A549 (cell line): Measurements from ENCODE around the gene GFER. TPM values are rescaled to one million over a fixed set of nuclear protein-coding genes. Genes with fewer than 3 reads are reported as not detected.
"Not testable (repeated sequence)": the region's sequence is repeated elsewhere in the genome, so short reads cannot be mapped to it uniquely, and the experiment has no call there.

Experiments used
- ATAC-seq, 2 experiments: fragments of 200-7000 bp in 1 of 2; fragments of >200 bp in 1 of 2; cut with Nextera tagmentation in 1 of 2; cut with Tn5 transposase in 1 of 2; 3 replicates each; pipeline versions ENCODE4 v1.8.0 to v1.9.1; 2018 to 2020; ENCODE audit warnings: mild to moderate bottlenecking in 1 of 2, moderate library complexity in 1 of 2
- CTCF ChIA-PET: fragments of 300-600 bp; sonication (Branson Sonifier 250); formaldehyde crosslinking; extraction: SDS; loops from one replicate; lab custom pipeline; 2021; ENCODE audit warnings: antibody characterized with exemption, inconsistent platforms; lab: Yijun Ruan, JAX
- POLR2A ChIA-PET: fragments of 350-600 bp; formaldehyde crosslinking; extraction: SDS; loops from one replicate; lab custom pipeline; 2021; ENCODE audit warnings: antibody characterized with exemption, inconsistent platforms; lab: Yijun Ruan, JAX
- DNase-seq, 2 experiments: peaks; one replicate each; pipeline versions ENCODE4 v3.0.0 to v3.0.0-alpha.2; 2011 to 2016; ENCODE audit warnings: low read depth in 1 of 2, low spot score in 1 of 2
- FAIRE-seq: peaks from 2 replicates; lab custom pipeline; 2011; peaks lifted over from hg19 to GRCh38; lab: Jason Lieb, UNC
- H3K27ac ChIP-seq, 2 experiments: fragments of >200 bp; sonication (Bioruptor Twin); formaldehyde crosslinking; 3 replicates each; pipeline ENCODE4 v1.5.1; 2016 to 2017
- H3K4me1 ChIP-seq: fragments of >200 bp; sonication (Bioruptor Twin); formaldehyde crosslinking; 3 replicates; pipeline ENCODE4 v1.6.1; 2016
- H3K4me2 ChIP-seq: fragments of >200 bp; sonication (Bioruptor Twin); formaldehyde crosslinking; 3 replicates; pipeline ENCODE4 v1.6.1; 2016
- H3K4me3 ChIP-seq: fragments of >200 bp; sonication (Bioruptor Twin); formaldehyde crosslinking; 3 replicates; pipeline ENCODE4 v1.5.1; 2016
- H3K9me3 ChIP-seq: fragments of >200 bp; sonication (Bioruptor Twin); formaldehyde crosslinking; 3 replicates; pipeline ENCODE4 v1.6.1; 2016
- CBX8 ChIP-seq: fragments of 200-600 bp; sonication (generic); IDR thresholded peaks from 2 replicates; pipeline ENCODE4 v1.6.1; 2016
- CHD4 ChIP-seq: fragments of 200-600 bp; sonication (generic); IDR thresholded peaks from 2 replicates; pipeline ENCODE4 v1.6.1; 2016; ENCODE audit warnings: antibody characterized with exemption, mild to moderate bottlenecking, borderline replicate concordance
- CTCF ChIP-seq: fragments of >200 bp; sonication (Bioruptor Twin); formaldehyde crosslinking; IDR thresholded peaks from 3 replicates; pipeline ENCODE4 v1.5.1; 2016
- E2F6 ChIP-seq: IDR thresholded peaks from 2 replicates; pipeline ENCODE4 v1.6.1; 2012; ENCODE audit warnings: low read depth, borderline replicate concordance
- ELK1 ChIP-seq: fragments of 150-350 bp; IDR thresholded peaks from 2 replicates; pipeline ENCODE4 v1.6.1; 2014; ENCODE audit warnings: low read depth, mild to moderate bottlenecking, low read length
- FOXS1 ChIP-seq: fragments of 250-450 bp; sonication (Bioruptor Pico); IDR thresholded peaks from 2 replicates; pipeline ENCODE4 v1.5.0; 2020; ENCODE audit warnings: mild to moderate bottlenecking, moderate library complexity
- HDAC2 ChIP-seq: fragments of 200-600 bp; sonication (generic); IDR thresholded peaks from 2 replicates; pipeline ENCODE4 v1.6.1; 2016
- HMGXB4 ChIP-seq: fragments of 250-450 bp; sonication (Bioruptor Pico); IDR thresholded peaks from 2 replicates; pipeline ENCODE4 v1.5.0; 2021; ENCODE audit warnings: mild to moderate bottlenecking, moderate library complexity, borderline replicate concordance
- HOXA7 ChIP-seq: fragments of 250-450 bp; sonication (Bioruptor Pico); IDR thresholded peaks from 2 replicates; pipeline ENCODE4 v1.5.0; 2020; ENCODE audit warnings: mild to moderate bottlenecking, moderate library complexity
- HOXB13 ChIP-seq: fragments of 250-450 bp; sonication (Bioruptor Pico); IDR thresholded peaks from 2 replicates; pipeline ENCODE4 v1.5.0; 2020; ENCODE audit warnings: low read depth, mild to moderate bottlenecking, moderate library complexity
- HOXB5 ChIP-seq: fragments of 250-450 bp; sonication (Bioruptor Pico); IDR thresholded peaks from 2 replicates; pipeline ENCODE4 v1.5.0; 2020; ENCODE audit warnings: mild to moderate bottlenecking, moderate library complexity
- KDM1A ChIP-seq: fragments of 200-600 bp; sonication (generic); IDR thresholded peaks from 2 replicates; pipeline ENCODE4 v1.6.1; 2016; ENCODE audit warnings: low read depth, mild to moderate bottlenecking
- NPAS2 ChIP-seq: fragments of 250-450 bp; sonication (Bioruptor Pico); IDR thresholded peaks from 2 replicates; pipeline ENCODE4 v1.8.0; 2022; ENCODE audit warnings: mild to moderate bottlenecking, moderate library complexity, borderline replicate concordance
- PBX3 ChIP-seq: IDR thresholded peaks from 2 replicates; pipeline ENCODE4 v1.6.1; 2012
- RFX5 ChIP-seq: fragments of 450-650 bp; IDR thresholded peaks from 2 replicates; pipeline ENCODE4 v1.7.1; 2014; ENCODE audit warnings: antibody characterized with exemption, mild to moderate bottlenecking, moderate library complexity
- TFCP2L1 ChIP-seq: fragments of 250-450 bp; sonication (Bioruptor Pico); IDR thresholded peaks from 2 replicates; pipeline ENCODE4 v1.5.0; 2021; ENCODE audit warnings: mild to moderate bottlenecking
- WGBS: methylation state at CpG from one replicate; pipeline ENCODE4 v1.1.6; 2017; ENCODE audit errors: missing lambda C conversion rate; 5-methylcytosine and 5-hydroxymethylcytosine counted together
- polyA plus RNA-seq, 4 experiments: library from polyadenylated mRNA; depleted of rRNA in 3 of 4; stranded (reverse); fragments of >200 nt; fragmentation: RNase III in 1 of 4; extraction: RNeasy Plus Mini Kit Qiagen cat#74134 plus additional on column Dnase treatment in 1 of 4; gene quantifications; 2 replicates in 3 of 4; 3 replicates in 1 of 4; pipeline ENCODE4 v1.2.3, GENCODE V29; 2011 to 2017

GFER gene
- polyA plus RNA-seq, 2 of the 4 experiments (the other 2 are of a cell fraction) = 12.9 to 33.9 TPM

- Histone ChIP-seq H3K27ac (no peak overlapping the region), H3K4me2 (no peak overlapping the region), H3K9me3 (no peaks in the 10 kb centered on the region), H3K4me1 (peaks cover 28% of the 10 kb centered on the region), H3K4me3 (no peak overlapping the region)
- ChIA-PET CTCF (interaction anchor here (1.2 to 7.1 kb wide), 3 partner anchors 9 to 81 kb away, joined by 3 to 63 read pairs (median 5); no protein-coding TSS in a partner anchor), POLR2A (interaction anchor here (0.6 to 1.4 kb wide), 2 partner anchors 10 to 26 kb away, joined by 3 read pairs; partner anchors contain the start of gene RPS2)
- DNase-seq (no peak), FAIRE-seq (no peak), ATAC-seq (no peak)
- WGBS = 88% methylated on average over 7 of the region's 10 CpGs
- TF ChIP-seq KDM1A (no peak), CHD4 (no peak), PBX3 (no peak), NPAS2 (CRISPR knock-in tag) (no peak), RFX5 (no peak), TFCP2L1 (CRISPR knock-in tag) (no peak), E2F6 (no peak), HOXA7 (CRISPR knock-in tag) (no peak), HMGXB4 (no peak), CTCF (no peak)
These were observed 45.7 kb upstream of the GFER start for GRCh38 chr16:1938316-1938715.

- DNase-seq = no peak
- CTCF ChIA-PET = interaction anchor here (1.2 to 7.1 kb wide), 4 partner anchors 10 to 97 kb away, joined by 4 to 63 read pairs (median 14); no protein-coding TSS in a partner anchor
- ATAC-seq = no peak
- no peak overlapping the region for H3K4me3 ChIP-seq
- no peak for TF ChIP-seq CBX8
- no peak for TF ChIP-seq HDAC2
- TF ChIP-seq KDM1A = no peak
- no peak for TF ChIP-seq FOXS1 (CRISPR knock-in tag)
- TF ChIP-seq HOXB13 (CRISPR knock-in tag) = no peak
- no peak for TF ChIP-seq HOXB5 (CRISPR knock-in tag)
- no peak for TF ChIP-seq ELK1
- TF ChIP-seq HMGXB4 = no peak
- TF ChIP-seq NPAS2 (CRISPR knock-in tag) = no peak
- H3K4me1 ChIP-seq = peaks cover 30% of the 10 kb centered on the region
- no peaks in the 10 kb centered on the region for H3K9me3 ChIP-seq
- POLR2A ChIA-PET = interaction anchor here (1.4 kb wide), 1 partner anchor 26 kb away, joined by 3 read pairs; the partner anchor contains the start of gene RPS2
- no peak overlapping the region for H3K4me2 ChIP-seq
- FAIRE-seq = no peak
- 91% methylated on average over 14 of the region's 17 CpGs for WGBS
- H3K27ac ChIP-seq = no peak overlapping the region
These were observed 45.1 kb upstream of the GFER start for GRCh38 chr16:1938910-1939309.

GRCh38 chr16:1939833-1940232 is 44.2 kb upstream of the GFER start:
- not testable (repeated sequence) for ATAC-seq, H3K9me3 ChIP-seq, H3K4me2 ChIP-seq, FAIRE-seq, H3K4me3 ChIP-seq, H3K27ac ChIP-seq, DNase-seq
- ChIA-PET CTCF (interaction anchor here (1.2 to 7.1 kb wide), 5 partner anchors 7 to 98 kb away, joined by 4 to 63 read pairs (median 14); no protein-coding TSS in a partner anchor), POLR2A (interaction anchor here (0.6 to 1.8 kb wide), 2 partner anchors 25 to 59 kb away, joined by 3 to 6 read pairs; partner anchors contain the start of gene RPS2)
- 92% methylated on average over 8 of the region's 8 CpGs for WGBS
- peaks cover 29% of the 10 kb centered on the region for H3K4me1 ChIP-seq
